B cell (primary cell): ENCODE data around the gene NUDT1.

Experiments
- EZH2 ChIP-seq: IDR thresholded peaks from 2 replicates; pipeline ENCODE4 v1.6.1; 2012; ENCODE audit warnings: borderline replicate concordance, low read depth, mild to moderate bottlenecking, moderate library complexity, low read length; ENCODE audit not compliant: insufficient read depth, poor library complexity, severe bottlenecking
- TF ChIP-seq, protein P1 (sequence below): fragments of 200-600 bp; IDR thresholded peaks from one replicate; pipeline ENCODE4 v1.8.0; 2022; ENCODE audit warnings: antibody characterized with exemption, mild to moderate bottlenecking

DNA sequence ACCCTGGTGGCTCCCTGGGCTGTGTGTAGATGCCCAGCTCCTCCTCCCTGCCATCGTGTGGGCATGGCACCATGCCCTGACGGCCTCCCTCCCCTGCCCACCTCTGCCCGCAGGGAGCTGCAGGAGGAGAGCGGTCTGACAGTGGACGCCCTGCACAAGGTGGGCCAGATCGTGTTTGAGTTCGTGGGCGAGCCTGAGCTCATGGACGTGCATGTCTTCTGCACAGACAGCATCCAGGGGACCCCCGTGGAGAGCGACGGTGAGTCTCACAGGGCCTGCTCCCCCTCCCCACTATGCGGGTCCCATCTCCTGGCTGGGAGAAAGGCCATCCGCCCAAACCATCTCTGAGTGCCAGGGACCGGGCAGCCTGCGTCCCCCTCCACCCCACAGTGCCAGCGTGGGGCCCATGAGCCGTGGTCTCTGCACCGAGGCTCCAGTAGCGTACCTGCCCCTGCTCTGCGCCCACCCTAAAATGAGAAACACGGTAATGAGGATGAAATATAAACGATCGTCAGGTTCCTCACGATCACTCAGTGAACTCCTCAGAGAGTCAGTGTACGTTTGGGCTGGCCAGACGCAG lies 7.8 kb downstream of the NUDT1 start:
- TF ChIP-seq, protein P1, sequence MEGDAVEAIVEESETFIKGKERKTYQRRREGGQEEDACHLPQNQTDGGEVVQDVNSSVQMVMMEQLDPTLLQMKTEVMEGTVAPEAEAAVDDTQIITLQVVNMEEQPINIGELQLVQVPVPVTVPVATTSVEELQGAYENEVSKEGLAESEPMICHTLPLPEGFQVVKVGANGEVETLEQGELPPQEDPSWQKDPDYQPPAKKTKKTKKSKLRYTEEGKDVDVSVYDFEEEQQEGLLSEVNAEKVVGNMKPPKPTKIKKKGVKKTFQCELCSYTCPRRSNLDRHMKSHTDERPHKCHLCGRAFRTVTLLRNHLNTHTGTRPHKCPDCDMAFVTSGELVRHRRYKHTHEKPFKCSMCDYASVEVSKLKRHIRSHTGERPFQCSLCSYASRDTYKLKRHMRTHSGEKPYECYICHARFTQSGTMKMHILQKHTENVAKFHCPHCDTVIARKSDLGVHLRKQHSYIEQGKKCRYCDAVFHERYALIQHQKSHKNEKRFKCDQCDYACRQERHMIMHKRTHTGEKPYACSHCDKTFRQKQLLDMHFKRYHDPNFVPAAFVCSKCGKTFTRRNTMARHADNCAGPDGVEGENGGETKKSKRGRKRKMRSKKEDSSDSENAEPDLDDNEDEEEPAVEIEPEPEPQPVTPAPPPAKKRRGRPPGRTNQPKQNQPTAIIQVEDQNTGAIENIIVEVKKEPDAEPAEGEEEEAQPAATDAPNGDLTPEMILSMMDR: no peak
- TF ChIP-seq EZH2: no peak
